HepG2 (cell line): ENCODE results near the gene ZNF157. TPM values are rescaled to one million over a fixed set of nuclear protein-coding genes. Genes with fewer than 3 reads are reported as not detected.

Source experiments
- AHDC1 ChIP-seq: sonication (generic); formaldehyde crosslinking; IDR thresholded peaks from 2 replicates; pipeline ENCODE4 v1.5.1; 2020; ENCODE audit warnings: mild to moderate bottlenecking, missing genetic modification reagents, borderline replicate concordance
- BATF2 ChIP-seq: sonication (generic); formaldehyde crosslinking; IDR thresholded peaks from 2 replicates; pipeline ENCODE4 v1.8.0; 2022; ENCODE audit warnings: mild to moderate bottlenecking, missing genetic modification reagents, moderate library complexity
- DR1 ChIP-seq: sonication (generic); formaldehyde crosslinking; IDR thresholded peaks from 2 replicates; pipeline ENCODE4 v1.8.0; 2021; ENCODE audit warnings: mild to moderate bottlenecking, missing genetic modification reagents, inconsistent platforms
- TARDBP ChIP-seq: sonication (generic); formaldehyde crosslinking; IDR thresholded peaks from 2 replicates; pipeline ENCODE4 v1.8.0; 2022; ENCODE audit warnings: mild to moderate bottlenecking, missing genetic modification reagents
- YY1 ChIP-seq: IDR thresholded peaks from 2 replicates; pipeline ENCODE4 v1.6.1; 2011; ENCODE audit warnings: low read length, low read depth, moderate library complexity, mild to moderate bottlenecking; ENCODE audit not compliant: insufficient read depth, insufficient replicate concordance
- ZNF18 ChIP-seq: sonication (generic); formaldehyde crosslinking; IDR thresholded peaks from 2 replicates; pipeline ENCODE4 v1.8.0; 2022; ENCODE audit warnings: mild to moderate bottlenecking, missing genetic modification reagents; ENCODE audit not compliant: insufficient replicate concordance
- ZNF318 ChIP-seq: sonication (generic); formaldehyde crosslinking; IDR thresholded peaks from 2 replicates; pipeline ENCODE4 v1.4.0; 2020; ENCODE audit warnings: mild to moderate bottlenecking, missing genetic modification reagents
- ZNF607 ChIP-seq: sonication (generic); formaldehyde crosslinking; IDR thresholded peaks from 2 replicates; pipeline ENCODE4 v1.5.1; 2020; ENCODE audit warnings: missing genetic modification reagents, mild to moderate bottlenecking, borderline replicate concordance
- ZNF639 ChIP-seq: conservative IDR thresholded peaks from 2 replicates; pipeline ENCODE4 v1.6.1; 2018; ENCODE audit warnings: missing genetic modification reagents
- polyA plus RNA-seq, 8 experiments: library from polyadenylated mRNA; depleted of rRNA in 3 of 8; stranded (reverse) in 7 of 8; unstranded in 1 of 8; fragments of >200 nt; fragmentation: Illumina TruSeq in 4 of 8; extraction: Trizol in 4 of 8; gene quantifications; 2 replicates each; pipeline versions ENCODE4 v1.2.1 to v1.2.3, GENCODE V29; 2011 to 2016; ENCODE audit warnings: low read depth in 4 of 8, missing spikeins in 1 of 8, mixed read lengths in 1 of 8; ENCODE audit not compliant: insufficient read depth in 1 of 8
- total RNA-seq, 5 experiments: library from RNA; depleted of rRNA; stranded (reverse); fragments of >200 nt; fragmentation: Illumina TruSeq; extraction: Trizol; gene quantifications; 2 replicates each; pipeline ENCODE4 v1.2.3, GENCODE V29; 2016; ENCODE audit warnings: low read depth in 1 of 5

ZNF157 gene
- total and polyA plus RNA-seq, 2 of the 13 experiments (the other 11 are each of a cell fraction or from before 2014, with no cell fraction given) = not detected

GRCh38 chrX:47358387-47359065 is 11.9 kb upstream of the ZNF157 start (continued):
- TF ChIP-seq ZNF639 (no peak), ZNF318 (CRISPR knock-in tag) (no peak), TARDBP (no peak), BATF2 (CRISPR knock-in tag) (no peak), ZNF607 (no peak), AHDC1 (no peak), ZNF18 (no peak), DR1 (CRISPR knock-in tag) (no peak), YY1 (no peak)
